Activated naive CD8-positive, alpha-beta T cell treated with anti-CD3 and anti-CD28 coated beads, Interleukin-2, amount 50 U/mL, for 24 hours (primary cell): ENCODE results near the gene ZNF451.

Experiments used
- ATAC-seq: fragments of 150-1000 bp; cut with Tn5 transposase; one replicate; pipeline ENCODE4 v1.10.0; 2021
- DNase-seq: peaks from one replicate; pipeline ENCODE4 v3.0.0; 2021
- H3K27ac Mint-ChIP-seq: one replicate; pipeline ENCODE4 v1.8.0; 2021; ENCODE audit warnings: mild to moderate bottlenecking, mixed read lengths
- H3K27me3 Mint-ChIP-seq: one replicate; pipeline ENCODE4 v1.8.0; 2021; ENCODE audit warnings: mixed read lengths
- H3K36me3 Mint-ChIP-seq: one replicate; pipeline ENCODE4 v1.8.0; 2021; ENCODE audit warnings: low read depth, mixed read lengths
- H3K4me1 Mint-ChIP-seq: one replicate; pipeline ENCODE4 v1.8.0; 2021; ENCODE audit warnings: mixed read lengths
- H3K4me3 Mint-ChIP-seq: one replicate; pipeline ENCODE4 v1.8.0; 2021; ENCODE audit warnings: mild to moderate bottlenecking, moderate library complexity, mixed read lengths
- H3K9me3 Mint-ChIP-seq: one replicate; pipeline ENCODE4 v1.8.0; 2021; ENCODE audit warnings: mixed read lengths

ZNF451 gene

DNA sequence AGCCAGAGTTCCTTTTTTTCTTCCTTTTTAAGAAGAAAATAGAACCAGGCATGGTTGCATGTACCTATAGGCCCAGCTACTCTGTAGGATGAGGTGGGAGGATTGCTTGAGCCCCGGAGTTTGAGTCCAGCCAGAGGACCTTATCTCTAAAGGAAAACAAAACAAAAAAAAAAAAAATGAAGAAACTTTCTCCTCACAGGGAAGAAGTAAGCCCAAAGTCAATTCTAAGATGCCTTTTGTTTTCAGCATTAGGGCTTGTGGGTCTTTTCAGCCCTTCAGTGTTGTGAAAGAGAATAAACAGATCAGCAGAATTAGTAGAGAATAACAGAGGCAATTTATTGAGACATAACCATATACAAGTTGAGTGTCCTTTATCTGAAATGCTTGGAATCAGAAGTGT lies 26.8 kb downstream of the ZNF451 start:
- no peaks in the 10 kb centered on the region for H3K27me3 Mint-ChIP-seq
- DNase-seq (no peak), ATAC-seq (no peak)
- H3K9me3 Mint-ChIP-seq: peaks cover 6% of the 10 kb centered on the region
- H3K4me1 Mint-ChIP-seq: peaks cover 6% of the 10 kb centered on the region
- H3K36me3 Mint-ChIP-seq: peaks cover 28% of the 10 kb centered on the region
- no peak overlapping the region for H3K4me3 Mint-ChIP-seq
- no peak overlapping the region for H3K27ac Mint-ChIP-seq

- peaks cover 6% of the 10 kb centered on the region for H3K4me1 Mint-ChIP-seq
- H3K36me3 Mint-ChIP-seq: peaks cover 36% of the 10 kb centered on the region
- DNase-seq (no peak), ATAC-seq (no peak)
- H3K9me3 Mint-ChIP-seq: peaks cover 6% of the 10 kb centered on the region
- H3K27ac Mint-ChIP-seq: no peak overlapping the region
- H3K4me3 Mint-ChIP-seq: no peak overlapping the region
- no peaks in the 10 kb centered on the region for H3K27me3 Mint-ChIP-seq
Observed at GRCh38 chr6:57117796-57118195, 27.8 kb downstream of the ZNF451 start.

DNA sequence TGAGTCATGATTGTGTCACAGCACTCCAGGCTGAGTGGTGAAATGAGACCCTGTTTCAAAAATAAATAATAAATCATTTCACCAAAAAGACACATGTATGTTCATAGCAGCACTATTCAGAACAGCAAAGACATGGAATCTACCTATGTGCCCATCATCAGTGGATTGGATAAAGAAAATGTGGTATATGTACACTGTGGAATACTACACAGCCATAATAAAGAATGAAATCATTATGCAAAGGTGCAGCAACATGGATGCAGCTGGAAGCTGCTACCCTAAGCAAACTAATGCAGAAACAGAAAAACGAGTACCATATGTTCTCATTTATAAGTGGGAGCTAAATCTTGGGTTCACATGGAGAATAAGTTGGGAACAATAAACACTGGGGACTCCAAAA lies 33.1 kb downstream of the ZNF451 start:
- ATAC-seq: no peak
- Mint-ChIP-seq H3K4me3 (no peak overlapping the region), H3K4me1 (no peaks in the 10 kb centered on the region), H3K27ac (no peak overlapping the region), H3K27me3 (no peaks in the 10 kb centered on the region), H3K9me3 (peaks cover 6% of the 10 kb centered on the region), H3K36me3 (peaks cover 39% of the 10 kb centered on the region)
- no peak for DNase-seq

DNA sequence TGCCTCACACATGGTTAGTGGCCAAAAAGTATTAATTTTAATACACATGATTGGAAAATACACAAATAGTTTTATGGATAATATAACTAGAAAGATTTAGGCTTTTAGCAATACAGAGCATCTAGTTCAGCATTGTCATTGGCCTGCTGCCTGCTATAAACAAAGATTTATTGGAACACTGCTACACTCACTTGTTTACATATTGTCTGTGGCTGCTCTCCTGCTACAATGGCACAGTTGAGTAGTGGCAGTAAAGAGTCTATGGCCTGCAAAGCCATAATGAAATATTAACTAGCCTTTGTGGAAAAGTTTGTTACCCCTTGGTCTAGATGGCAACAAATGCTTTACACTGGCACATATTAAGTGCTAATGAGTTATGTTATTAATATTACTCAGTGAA lies 37.8 kb downstream of the ZNF451 start:
- Mint-ChIP-seq H3K4me1 (no peaks in the 10 kb centered on the region), H3K27ac (no peak overlapping the region), H3K36me3 (peaks cover 18% of the 10 kb centered on the region), H3K4me3 (no peak overlapping the region), H3K27me3 (no peaks in the 10 kb centered on the region), H3K9me3 (no peaks in the 10 kb centered on the region)
- no peak for DNase-seq
- no peak for ATAC-seq

- Mint-ChIP-seq H3K4me1 (no peaks in the 10 kb centered on the region), H3K27me3 (no peaks in the 10 kb centered on the region), H3K36me3 (peaks cover 23% of the 10 kb centered on the region), H3K9me3 (no peaks in the 10 kb centered on the region), H3K27ac (no peak overlapping the region), H3K4me3 (no peak overlapping the region)
- DNase-seq (no peak), ATAC-seq (no peak)
Observed at GRCh38 chr6:57130661-57131177, 40.7 kb downstream of the ZNF451 start.

DNA sequence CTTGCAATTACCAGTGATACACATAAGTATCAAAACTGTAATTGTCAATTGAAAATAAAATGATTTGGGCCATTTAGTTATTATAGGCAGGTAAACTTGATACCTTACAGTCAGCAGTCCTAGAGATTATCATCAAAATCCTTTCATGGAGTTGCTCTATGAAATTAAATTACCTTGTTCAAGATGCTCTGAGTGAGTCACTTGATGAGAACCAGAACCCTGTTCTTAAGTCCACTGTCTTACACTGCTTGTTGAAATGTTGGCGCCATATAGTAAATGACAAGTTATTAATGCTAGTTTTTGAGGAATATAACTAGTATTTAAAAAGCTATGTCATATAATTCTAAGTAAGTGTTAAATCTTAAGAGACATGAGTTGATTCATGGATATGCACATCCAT lies 45.0 kb downstream of the ZNF451 start:
- H3K27me3 Mint-ChIP-seq: no peaks in the 10 kb centered on the region
- H3K9me3 Mint-ChIP-seq: no peaks in the 10 kb centered on the region
- H3K4me3 Mint-ChIP-seq: no peak overlapping the region
- H3K27ac Mint-ChIP-seq: no peak overlapping the region
- DNase-seq: no peak
- H3K4me1 Mint-ChIP-seq: peaks cover 7% of the 10 kb centered on the region
- H3K36me3 Mint-ChIP-seq: peaks cover 40% of the 10 kb centered on the region
- ATAC-seq: no peak

DNA sequence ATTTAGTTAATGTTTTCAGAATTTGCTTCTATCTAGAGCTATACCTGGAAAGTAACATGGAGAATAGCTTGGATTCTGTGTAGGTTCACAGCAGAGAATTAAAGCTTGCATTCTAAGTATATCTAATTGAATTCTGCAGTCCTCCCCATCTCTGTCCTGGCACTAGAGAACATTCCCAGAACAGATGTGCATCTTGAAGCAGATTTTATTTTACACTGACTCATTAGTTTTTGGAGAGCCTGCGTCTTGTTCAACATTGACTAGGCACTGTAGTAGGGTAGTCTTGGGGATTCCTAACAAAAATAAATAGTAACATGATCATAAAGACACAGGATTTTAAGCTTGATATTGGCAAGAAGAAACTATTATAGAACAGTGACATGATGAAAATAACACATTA lies 45.9 kb downstream of the ZNF451 start:
- Mint-ChIP-seq H3K27ac (no peak overlapping the region), H3K4me1 (peaks cover 7% of the 10 kb centered on the region), H3K4me3 (no peak overlapping the region), H3K27me3 (no peaks in the 10 kb centered on the region), H3K36me3 (peaks cover 43% of the 10 kb centered on the region), H3K9me3 (no peaks in the 10 kb centered on the region)
- ATAC-seq (no peak), DNase-seq (no peak)

GRCh38 chr6:57137350-57137749 lies 47.4 kb downstream of the ZNF451 start:
- DNase-seq: no peak
- Mint-ChIP-seq H3K4me3 (no peak overlapping the region), H3K36me3 (peaks cover 53% of the 10 kb centered on the region)

GRCh38 chr6:57138026-57138425 lies 48.0 kb downstream of the ZNF451 start:
- H3K9me3 Mint-ChIP-seq: no peaks in the 10 kb centered on the region
- DNase-seq (no peak), ATAC-seq (no peak)
- H3K27ac Mint-ChIP-seq: no peak overlapping the region
- no peak overlapping the region for H3K4me3 Mint-ChIP-seq
- no peaks in the 10 kb centered on the region for H3K27me3 Mint-ChIP-seq
- peaks cover 59% of the 10 kb centered on the region for H3K36me3 Mint-ChIP-seq
- peaks cover 7% of the 10 kb centered on the region for H3K4me1 Mint-ChIP-seq

More at GRCh38 chr6:57137350-57137749, 47.4 kb downstream of the ZNF451 start:
- Mint-ChIP-seq H3K27me3 (no peaks in the 10 kb centered on the region), H3K9me3 (no peaks in the 10 kb centered on the region), H3K27ac (no peak overlapping the region), H3K4me1 (peaks cover 7% of the 10 kb centered on the region)
- ATAC-seq: peak; percentile 54

DNA sequence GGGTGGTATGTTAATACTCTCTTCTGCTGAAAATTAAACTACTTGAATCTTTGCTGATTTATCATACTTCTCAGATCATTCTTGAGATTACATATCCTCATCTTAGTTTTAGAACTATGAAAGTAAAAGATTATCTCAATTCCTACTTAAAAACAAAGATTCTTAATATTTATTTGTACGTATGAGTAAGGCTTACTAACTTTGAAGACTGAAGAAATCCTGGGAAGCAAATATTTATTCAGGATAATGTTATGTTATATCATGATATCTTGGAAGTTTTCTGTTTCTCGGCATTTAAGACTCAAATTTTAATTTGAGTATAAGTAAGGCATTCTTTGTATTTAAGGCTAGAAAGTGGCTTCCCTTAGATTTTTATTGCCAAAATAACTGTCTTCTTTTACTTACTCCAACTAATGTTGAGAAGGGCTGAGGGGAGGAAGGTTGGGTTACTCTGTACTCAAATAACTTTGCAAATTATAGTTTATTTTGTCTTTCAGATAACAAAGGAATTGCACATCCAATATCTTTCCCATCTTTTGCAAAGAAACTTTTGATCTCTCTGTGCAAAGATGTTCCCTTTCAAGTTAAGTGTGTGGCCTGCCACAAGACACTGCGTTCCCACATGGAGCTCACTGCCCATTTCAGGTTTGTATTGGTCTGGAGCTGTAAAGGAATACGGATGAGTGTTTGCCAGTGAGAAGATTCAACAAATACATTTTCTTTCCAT lies 51.6 kb downstream of the ZNF451 start:
- H3K27me3 Mint-ChIP-seq: no peaks in the 10 kb centered on the region
- DNase-seq (no peak), ATAC-seq (no peak)
- peaks cover 7% of the 10 kb centered on the region for H3K4me1 Mint-ChIP-seq
- no peaks in the 10 kb centered on the region for H3K9me3 Mint-ChIP-seq
- H3K27ac Mint-ChIP-seq: no peak overlapping the region
- no peak overlapping the region for H3K4me3 Mint-ChIP-seq
- H3K36me3 Mint-ChIP-seq: peaks cover 60% of the 10 kb centered on the region

DNA sequence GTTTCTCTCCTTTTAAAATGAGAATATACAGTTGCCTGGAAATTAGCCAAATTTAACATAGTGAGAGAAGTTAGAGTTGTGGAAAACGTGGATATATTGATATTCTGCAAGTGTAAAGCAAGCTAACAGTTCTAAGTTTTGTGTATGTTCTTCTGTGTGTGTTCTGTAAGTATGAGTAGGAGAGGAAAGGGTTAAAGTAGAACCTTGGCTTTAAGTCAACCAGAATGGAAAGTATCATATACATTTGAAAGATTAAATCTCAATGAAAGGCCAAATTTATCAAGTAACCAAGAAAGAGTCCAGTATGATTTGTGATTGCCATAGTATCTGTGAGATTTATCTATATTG lies 52.2 kb downstream of the ZNF451 start:
- H3K4me3 Mint-ChIP-seq: no peak overlapping the region
- DNase-seq (no peak), ATAC-seq (no peak)
- H3K27ac Mint-ChIP-seq: no peak overlapping the region
- H3K9me3 Mint-ChIP-seq: no peaks in the 10 kb centered on the region
- H3K4me1 Mint-ChIP-seq: peaks cover 9% of the 10 kb centered on the region
- H3K36me3 Mint-ChIP-seq: peaks cover 55% of the 10 kb centered on the region
- no peaks in the 10 kb centered on the region for H3K27me3 Mint-ChIP-seq

- H3K27me3 Mint-ChIP-seq: no peaks in the 10 kb centered on the region
- peaks cover 63% of the 10 kb centered on the region for H3K36me3 Mint-ChIP-seq
- no peak for ATAC-seq
- no peak overlapping the region for H3K4me3 Mint-ChIP-seq
- peaks cover 18% of the 10 kb centered on the region for H3K4me1 Mint-ChIP-seq
- H3K27ac Mint-ChIP-seq: no peak overlapping the region
- no peaks in the 10 kb centered on the region for H3K9me3 Mint-ChIP-seq
- no peak for DNase-seq
Observed at GRCh38 chr6:57143690-57144089, 53.7 kb downstream of the ZNF451 start.

GRCh38 chr6:57147401-57147800 lies 57.4 kb downstream of the ZNF451 start:
- Mint-ChIP-seq H3K4me3 (no peak overlapping the region), H3K36me3 (peaks cover 63% of the 10 kb centered on the region), H3K27me3 (no peaks in the 10 kb centered on the region), H3K4me1 (peaks cover 18% of the 10 kb centered on the region), H3K27ac (peak overlapping the region; percentile 66), H3K9me3 (no peaks in the 10 kb centered on the region)
- ATAC-seq (no peak), DNase-seq (no peak)

- DNase-seq (no peak), ATAC-seq (peak; percentile 83)
- Mint-ChIP-seq H3K4me1 (peaks cover 18% of the 10 kb centered on the region), H3K27me3 (no peaks in the 10 kb centered on the region), H3K9me3 (no peaks in the 10 kb centered on the region), H3K27ac (peak overlapping the region; percentile 66), H3K4me3 (peak overlapping the region; percentile 9), H3K36me3 (peaks cover 60% of the 10 kb centered on the region)
Observed at GRCh38 chr6:57147955-57148858, 58.2 kb downstream of the ZNF451 start.

- Mint-ChIP-seq H3K36me3 (peaks cover 31% of the 10 kb centered on the region), H3K9me3 (no peaks in the 10 kb centered on the region), H3K4me1 (peaks cover 9% of the 10 kb centered on the region), H3K27me3 (no peaks in the 10 kb centered on the region), H3K27ac (no peak overlapping the region), H3K4me3 (no peak overlapping the region)
- DNase-seq (no peak), ATAC-seq (peak; percentile 61)
Observed at GRCh38 chr6:57158658-57159057, 68.7 kb downstream of the ZNF451 start.
